BLaER1 (cell line): ENCODE data around the gene KCTD1.

Source experiments
- H3K27ac ChIP-seq: shearing (Covaris generic); formaldehyde crosslinking; 2 replicates; pipeline ENCODE4 v1.8.1; 2022
- H3K27me3 ChIP-seq: shearing (Covaris generic); formaldehyde crosslinking; 2 replicates; pipeline ENCODE4 v1.8.1; 2022
- H3K36me3 ChIP-seq: shearing (Covaris generic); formaldehyde crosslinking; 2 replicates; pipeline ENCODE4 v1.8.1; 2022
- H3K4me1 ChIP-seq: shearing (Covaris generic); formaldehyde crosslinking; 2 replicates; pipeline ENCODE4 v1.8.1; 2022
- H3K4me2 ChIP-seq: shearing (Covaris generic); formaldehyde crosslinking; 2 replicates; pipeline ENCODE4 v1.8.1; 2022
- H3K4me3 ChIP-seq: shearing (Covaris generic); formaldehyde crosslinking; 2 replicates; pipeline ENCODE4 v1.8.1; 2022
- H3K9ac ChIP-seq: shearing (Covaris generic); formaldehyde crosslinking; 2 replicates; pipeline ENCODE4 v1.8.1; 2022
- H3K9me3 ChIP-seq: shearing (Covaris generic); formaldehyde crosslinking; 2 replicates; pipeline ENCODE4 v1.8.1; 2022
- H4K20me1 ChIP-seq: shearing (Covaris generic); formaldehyde crosslinking; 2 replicates; pipeline ENCODE4 v1.8.1; 2022
- Cebpa-rat ChIP-seq: shearing (Covaris generic); IDR thresholded peaks from 2 replicates; pipeline ENCODE4 v1.8.1; 2022

The KCTD1 gene

DNA sequence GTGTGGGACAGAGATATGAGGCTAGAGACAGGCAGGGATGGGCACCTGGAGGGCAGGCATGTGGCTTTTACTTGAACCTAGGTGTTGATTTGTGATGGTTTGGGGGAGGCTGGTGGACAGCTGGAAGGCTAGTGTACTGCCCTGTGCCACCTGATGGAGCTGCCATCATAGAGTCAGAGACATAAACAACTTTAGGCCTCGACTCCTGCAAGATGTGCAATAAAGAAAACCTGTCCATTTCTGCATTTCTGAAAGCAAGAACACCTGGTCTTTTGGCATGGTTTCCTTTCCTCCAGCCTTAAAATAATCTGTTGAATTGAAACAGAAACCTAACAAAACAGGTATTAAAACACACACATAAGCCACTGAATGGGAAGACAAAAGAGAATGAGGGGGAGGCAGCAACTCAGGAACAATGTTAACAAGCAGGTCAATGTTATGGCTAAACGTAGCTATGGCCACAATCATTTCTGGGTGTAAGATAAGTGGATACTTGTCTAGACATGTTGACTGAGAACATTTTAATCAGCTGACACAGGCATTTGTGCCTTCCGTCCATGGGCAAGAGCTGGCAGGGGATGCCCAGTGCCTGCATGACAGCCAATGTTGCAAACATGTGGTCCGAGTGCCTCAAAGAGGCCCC lies 87.8 kb downstream of the KCTD1 start:
- H3K9ac ChIP-seq = no peak overlapping the region

DNA sequence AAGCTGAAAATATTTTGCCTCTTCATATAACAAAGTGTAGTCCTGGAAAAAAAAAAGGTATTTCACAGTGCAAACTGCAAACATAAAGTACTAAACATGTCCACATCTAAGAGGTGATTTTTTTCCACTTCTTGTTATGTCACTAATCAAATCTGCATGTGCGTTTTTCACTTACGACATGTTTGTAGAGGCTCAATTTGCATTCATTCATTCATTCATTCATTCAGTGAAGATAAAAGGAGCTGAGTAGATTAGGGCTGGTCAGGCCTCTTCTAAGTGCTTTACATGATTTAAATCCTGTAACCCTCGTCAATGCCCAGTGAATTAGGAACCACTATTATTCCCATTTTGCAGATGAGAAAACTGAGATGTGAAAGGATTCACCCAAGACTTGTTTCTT lies 88.5 kb downstream of the KCTD1 start:
- no peaks in the 10 kb centered on the region for H3K9me3 ChIP-seq
- no peak overlapping the region for H3K4me3 ChIP-seq
- H3K27me3 ChIP-seq = no peaks in the 10 kb centered on the region
- H4K20me1 ChIP-seq = no peaks in the 10 kb centered on the region
- H3K4me2 ChIP-seq = no peak overlapping the region
- no peak overlapping the region for H3K9ac ChIP-seq
- H3K36me3 ChIP-seq = peaks cover 17% of the 10 kb centered on the region; the same call in 1 of the 2 replicates
- peaks cover 17% of the 10 kb centered on the region for H3K4me1 ChIP-seq
- H3K27ac ChIP-seq = no peak overlapping the region
- TF ChIP-seq Cebpa-rat = no peak

More for the DNA sequence above, 87.8 kb downstream of the KCTD1 start:
- peaks cover 17% of the 10 kb centered on the region for H3K4me1 ChIP-seq
- no peaks in the 10 kb centered on the region for H3K27me3 ChIP-seq
- no peak overlapping the region for H3K27ac ChIP-seq
- H3K36me3 ChIP-seq = peaks cover 12% of the 10 kb centered on the region; the same call in 1 of the 2 replicates
- no peaks in the 10 kb centered on the region for H3K9me3 ChIP-seq
- no peak for TF ChIP-seq Cebpa-rat
- H3K4me3 ChIP-seq = no peak overlapping the region
- no peaks in the 10 kb centered on the region for H4K20me1 ChIP-seq
- H3K4me2 ChIP-seq = no peak overlapping the region

- H3K36me3 ChIP-seq = peaks cover 20% of the 10 kb centered on the region
- H3K4me3 ChIP-seq = no peak overlapping the region
- no peaks in the 10 kb centered on the region for H3K27me3 ChIP-seq
- no peak for TF ChIP-seq Cebpa-rat
- no peaks in the 10 kb centered on the region for H3K9me3 ChIP-seq
- no peak overlapping the region for H3K9ac ChIP-seq
- no peaks in the 10 kb centered on the region for H4K20me1 ChIP-seq
- H3K4me1 ChIP-seq = peaks cover 17% of the 10 kb centered on the region
- H3K4me2 ChIP-seq = no peak overlapping the region
- no peak overlapping the region for H3K27ac ChIP-seq
These were observed 89.0 kb downstream of the KCTD1 start for GRCh38 chr18:26459340-26459739.

DNA sequence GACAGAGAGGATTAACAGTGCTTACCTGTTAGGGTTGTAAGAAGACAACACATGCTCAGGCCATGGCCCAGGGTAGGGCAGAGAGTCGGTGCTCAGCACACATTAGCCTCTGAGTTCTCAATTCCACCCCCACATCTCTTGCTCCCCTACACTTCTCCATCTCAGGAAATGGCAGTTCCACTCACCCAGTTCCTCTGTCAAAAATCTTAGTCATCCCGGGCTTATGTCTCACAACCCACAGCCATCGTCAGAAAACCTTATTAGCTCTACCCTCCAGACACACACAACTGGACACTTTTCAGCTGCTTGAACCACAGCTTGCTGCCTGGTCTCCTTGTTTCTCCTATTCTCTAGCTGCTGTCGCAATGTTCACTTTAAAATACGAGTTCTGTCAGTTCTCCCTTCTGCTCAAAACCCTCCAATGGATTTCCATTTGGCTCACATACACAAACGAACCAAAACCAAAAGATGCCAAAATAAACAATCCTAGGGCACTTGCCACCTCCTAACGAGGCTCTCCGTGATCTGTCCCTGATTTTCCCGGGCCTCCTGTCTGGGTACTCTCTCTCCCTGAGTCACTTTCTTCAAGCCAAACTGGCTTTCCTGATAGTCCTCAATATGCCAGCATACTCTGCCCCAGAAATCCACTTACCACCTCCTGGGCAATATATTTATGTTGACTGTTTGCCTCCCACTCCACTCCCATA lies 89.7 kb downstream of the KCTD1 start:
- H3K4me3 ChIP-seq = no peak overlapping the region
- no peak overlapping the region for H3K9ac ChIP-seq
- peaks cover 21% of the 10 kb centered on the region for H3K36me3 ChIP-seq
- H3K27ac ChIP-seq = 0 out of 2 replicates have a peak overlapping the region, but pooled peaks have one; percentile 50
- peak overlapping the region; percentile 63 for H3K4me2 ChIP-seq
- H4K20me1 ChIP-seq = no peaks in the 10 kb centered on the region
- no peaks in the 10 kb centered on the region for H3K9me3 ChIP-seq
- no peaks in the 10 kb centered on the region for H3K27me3 ChIP-seq
- H3K4me1 ChIP-seq = peaks cover 17% of the 10 kb centered on the region
- no peak for TF ChIP-seq Cebpa-rat

GRCh38 chr18:26457611-26458353 lies 90.6 kb downstream of the KCTD1 start:
- Histone ChIP-seq H3K9ac (no peak overlapping the region), H3K27ac (peak overlapping the region; percentile 50; the same call in 1 of the 2 replicates), H3K36me3 (peaks cover 21% of the 10 kb centered on the region), H3K4me2 (peak overlapping the region; percentile 63), H3K4me1 (peaks cover 17% of the 10 kb centered on the region), H4K20me1 (no peaks in the 10 kb centered on the region), H3K27me3 (no peaks in the 10 kb centered on the region), H3K4me3 (no peak overlapping the region), H3K9me3 (no peaks in the 10 kb centered on the region)
- TF ChIP-seq Cebpa-rat = no peak

- peaks cover 17% of the 10 kb centered on the region for H3K4me1 ChIP-seq
- H3K27ac ChIP-seq = no peak overlapping the region
These were observed 91.2 kb downstream of the KCTD1 start for GRCh38 chr18:26457195-26457594.

DNA sequence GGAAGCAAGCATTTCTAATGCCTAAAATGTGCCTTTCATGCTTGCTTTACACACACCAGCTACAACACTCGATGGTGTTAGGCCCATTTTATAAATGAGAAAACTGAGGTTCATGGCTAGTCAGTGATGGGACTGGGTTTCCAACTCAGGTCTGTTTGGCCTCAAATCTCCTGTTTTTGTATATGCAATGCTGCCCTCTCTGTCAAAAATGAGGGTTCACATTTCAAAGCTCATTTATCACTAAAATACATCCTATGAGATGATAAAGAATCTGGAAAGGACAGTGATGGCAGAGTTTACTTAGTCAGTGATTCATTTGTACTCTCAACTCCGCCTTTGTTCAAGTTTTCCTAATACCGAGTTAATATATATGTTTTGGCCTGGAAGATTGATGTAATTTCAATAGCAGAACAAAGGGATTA lies 92.3 kb downstream of the KCTD1 start:
- H3K9ac ChIP-seq = no peak overlapping the region
- no peaks in the 10 kb centered on the region for H3K27me3 ChIP-seq
- peaks cover 21% of the 10 kb centered on the region for H3K36me3 ChIP-seq
- H3K4me3 ChIP-seq = no peak overlapping the region
- H3K4me1 ChIP-seq = peaks cover 17% of the 10 kb centered on the region
- H3K9me3 ChIP-seq = no peaks in the 10 kb centered on the region
- H3K27ac ChIP-seq = no peak overlapping the region
- no peaks in the 10 kb centered on the region for H4K20me1 ChIP-seq
- TF ChIP-seq Cebpa-rat = no peak
- H3K4me2 ChIP-seq = no peak overlapping the region

More at GRCh38 chr18:26457195-26457594, 91.2 kb downstream of the KCTD1 start:
- Histone ChIP-seq H4K20me1 (no peaks in the 10 kb centered on the region), H3K9me3 (no peaks in the 10 kb centered on the region), H3K9ac (no peak overlapping the region), H3K4me2 (no peak overlapping the region), H3K4me3 (no peak overlapping the region), H3K27me3 (no peaks in the 10 kb centered on the region), H3K36me3 (peaks cover 21% of the 10 kb centered on the region)
- TF ChIP-seq Cebpa-rat = no peak

DNA sequence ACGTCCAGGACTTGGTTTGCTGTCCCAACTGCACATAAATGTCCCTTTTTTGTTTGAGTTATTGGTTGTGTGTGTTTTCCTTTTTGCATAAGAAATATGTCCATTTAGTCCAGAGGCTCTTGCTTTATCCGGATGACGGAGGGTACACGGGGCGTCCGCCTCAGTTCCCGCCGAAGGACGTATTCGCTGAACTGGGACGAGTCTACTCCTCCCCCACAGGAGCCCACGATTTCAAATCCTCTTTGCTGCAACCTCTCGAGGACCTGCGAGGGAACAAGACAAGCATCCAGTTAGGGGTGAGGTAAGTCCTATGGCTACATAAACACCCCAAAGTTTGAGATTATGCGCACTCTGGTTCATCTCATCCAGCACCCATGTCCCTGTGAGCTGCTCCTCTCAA lies 92.7 kb downstream of the KCTD1 start:
- Histone ChIP-seq H3K27ac (no peak overlapping the region), H3K9me3 (no peaks in the 10 kb centered on the region), H3K27me3 (no peaks in the 10 kb centered on the region), H3K4me2 (no peak overlapping the region), H3K4me1 (peaks cover 17% of the 10 kb centered on the region), H3K4me3 (no peak overlapping the region), H3K36me3 (peaks cover 21% of the 10 kb centered on the region), H4K20me1 (no peaks in the 10 kb centered on the region), H3K9ac (no peak overlapping the region)
- TF ChIP-seq Cebpa-rat = no peak

DNA sequence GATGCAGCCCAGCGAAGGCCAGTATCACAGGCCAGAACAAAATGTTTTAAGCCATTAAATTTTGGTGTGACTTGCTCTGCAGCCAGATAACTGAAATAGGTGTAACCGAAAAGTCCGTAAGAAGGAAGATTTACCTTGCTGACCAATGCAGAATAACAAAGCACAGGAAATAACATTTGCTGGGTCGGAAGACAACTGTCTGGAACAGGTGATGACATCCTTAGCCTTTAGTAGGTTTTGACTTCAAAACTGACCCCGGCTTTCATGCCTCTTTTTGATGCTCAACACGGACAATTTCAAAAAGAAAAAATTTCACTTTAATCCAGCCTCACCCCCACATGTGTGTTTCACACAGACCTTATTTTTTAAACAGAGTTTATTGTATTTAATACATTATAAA lies 93.7 kb downstream of the KCTD1 start:
- no peaks in the 10 kb centered on the region for H3K9me3 ChIP-seq
- H3K4me3 ChIP-seq = no peak overlapping the region
- no peaks in the 10 kb centered on the region for H3K27me3 ChIP-seq
- H3K27ac ChIP-seq = no peak overlapping the region
- peaks cover 17% of the 10 kb centered on the region for H3K4me1 ChIP-seq
- H3K4me2 ChIP-seq = no peak overlapping the region
- H3K36me3 ChIP-seq = peaks cover 20% of the 10 kb centered on the region
- no peak for TF ChIP-seq Cebpa-rat
- H3K9ac ChIP-seq = no peak overlapping the region
- H4K20me1 ChIP-seq = no peaks in the 10 kb centered on the region

GRCh38 chr18:26454192-26454591 lies 94.2 kb downstream of the KCTD1 start:
- no peak for TF ChIP-seq Cebpa-rat
- Histone ChIP-seq H3K27me3 (no peaks in the 10 kb centered on the region), H3K4me2 (no peak overlapping the region), H3K9me3 (no peaks in the 10 kb centered on the region), H4K20me1 (no peaks in the 10 kb centered on the region), H3K36me3 (peaks cover 16% of the 10 kb centered on the region), H3K9ac (no peak overlapping the region), H3K4me1 (peaks cover 17% of the 10 kb centered on the region), H3K4me3 (no peak overlapping the region), H3K27ac (no peak overlapping the region)
